RWPE2 (cell line): ENCODE results near the gene SLC26A3.

Source experiments
- ATAC-seq: fragments of 200-7000 bp; cut with Tn5 transposase; 3 replicates; pipeline ENCODE4 v1.9.1; 2021; ENCODE audit warnings: low read depth
- DNase-seq: peaks from one replicate; pipeline ENCODE4 v3.0.0-alpha.2; 2020; ENCODE audit warnings: low spot score
- H3K27ac ChIP-seq: fragments of 450-650 bp; 2 replicates; pipeline ENCODE4 v1.5.1; 2017; ENCODE audit warnings: mild to moderate bottlenecking; ENCODE audit not compliant: poor library complexity, severe bottlenecking
- H3K27me3 ChIP-seq: fragments of 250-450 bp; sonication (Bioruptor Pico); 2 replicates; pipeline ENCODE4 v1.5.1; 2021; ENCODE audit warnings: mild to moderate bottlenecking, moderate library complexity; ENCODE audit not compliant: insufficient read depth, poor library complexity, severe bottlenecking
- H3K36me3 ChIP-seq: fragments of 250-450 bp; sonication (Bioruptor Pico); 2 replicates; pipeline ENCODE4 v1.5.1; 2020; ENCODE audit warnings: low read depth, mild to moderate bottlenecking, moderate library complexity
- H3K4me1 ChIP-seq: fragments of 250-450 bp; sonication (Bioruptor Pico); 2 replicates; pipeline ENCODE4 v1.5.1; 2021; ENCODE audit warnings: mild to moderate bottlenecking, moderate library complexity; ENCODE audit not compliant: insufficient read depth, poor library complexity, severe bottlenecking
- H3K4me3 ChIP-seq: fragments of 250-450 bp; sonication (Bioruptor Pico); 2 replicates; pipeline ENCODE4 v1.5.1; 2021; ENCODE audit warnings: mild to moderate bottlenecking, moderate library complexity; ENCODE audit not compliant: severe bottlenecking
- H3K9me3 ChIP-seq: fragments of 250-450 bp; sonication (Bioruptor Pico); 2 replicates; pipeline ENCODE4 v1.5.1; 2021; ENCODE audit warnings: mild to moderate bottlenecking, moderate library complexity; ENCODE audit not compliant: severe bottlenecking
- TF ChIP-seq, protein P1 (sequence below): fragments of 450-650 bp; IDR thresholded peaks from one replicate; pipeline ENCODE4 v1.5.1; 2017; ENCODE audit warnings: mild to moderate bottlenecking, moderate library complexity; ENCODE audit not compliant: poor library complexity, severe bottlenecking

The SLC26A3 gene

DNA sequence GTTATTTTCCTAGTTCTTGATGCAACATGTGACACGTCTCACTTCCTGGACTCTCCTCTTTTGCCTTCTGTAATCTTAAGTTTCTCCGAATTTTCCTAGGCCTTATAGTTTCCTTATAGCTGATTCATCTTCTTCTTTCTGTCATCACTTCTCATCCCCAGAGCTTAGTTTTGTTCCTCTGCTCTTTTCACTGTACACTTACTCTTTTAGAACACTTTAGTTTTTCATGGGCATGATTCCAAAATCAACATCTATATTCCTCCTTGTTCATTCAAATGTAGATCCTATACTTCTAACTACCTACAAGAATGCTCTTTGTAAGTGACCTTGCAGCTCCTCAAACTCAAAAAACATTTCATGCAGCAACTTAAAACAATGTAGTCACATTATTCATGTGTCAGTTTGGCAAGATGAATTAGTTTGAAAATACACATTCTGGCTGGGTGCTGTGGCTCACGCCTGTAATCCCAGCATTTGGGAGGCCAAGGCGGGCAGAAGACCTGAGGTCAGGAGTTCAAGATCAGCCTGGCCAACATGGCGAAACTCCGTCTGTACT, 13.1 kb upstream of the SLC26A3 start:
- DNase-seq (no peak), ATAC-seq (no peak)
- H3K4me3 ChIP-seq, result no peak overlapping the region
- H3K36me3 ChIP-seq, result no peaks in the 10 kb centered on the region
- H3K27me3 ChIP-seq, result no peaks in the 10 kb centered on the region
- TF ChIP-seq, protein P1, sequence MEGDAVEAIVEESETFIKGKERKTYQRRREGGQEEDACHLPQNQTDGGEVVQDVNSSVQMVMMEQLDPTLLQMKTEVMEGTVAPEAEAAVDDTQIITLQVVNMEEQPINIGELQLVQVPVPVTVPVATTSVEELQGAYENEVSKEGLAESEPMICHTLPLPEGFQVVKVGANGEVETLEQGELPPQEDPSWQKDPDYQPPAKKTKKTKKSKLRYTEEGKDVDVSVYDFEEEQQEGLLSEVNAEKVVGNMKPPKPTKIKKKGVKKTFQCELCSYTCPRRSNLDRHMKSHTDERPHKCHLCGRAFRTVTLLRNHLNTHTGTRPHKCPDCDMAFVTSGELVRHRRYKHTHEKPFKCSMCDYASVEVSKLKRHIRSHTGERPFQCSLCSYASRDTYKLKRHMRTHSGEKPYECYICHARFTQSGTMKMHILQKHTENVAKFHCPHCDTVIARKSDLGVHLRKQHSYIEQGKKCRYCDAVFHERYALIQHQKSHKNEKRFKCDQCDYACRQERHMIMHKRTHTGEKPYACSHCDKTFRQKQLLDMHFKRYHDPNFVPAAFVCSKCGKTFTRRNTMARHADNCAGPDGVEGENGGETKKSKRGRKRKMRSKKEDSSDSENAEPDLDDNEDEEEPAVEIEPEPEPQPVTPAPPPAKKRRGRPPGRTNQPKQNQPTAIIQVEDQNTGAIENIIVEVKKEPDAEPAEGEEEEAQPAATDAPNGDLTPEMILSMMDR, result no peak
- no peak overlapping the region for H3K27ac ChIP-seq
- no peaks in the 10 kb centered on the region for H3K4me1 ChIP-seq
- H3K9me3 ChIP-seq, result no peaks in the 10 kb centered on the region

DNA sequence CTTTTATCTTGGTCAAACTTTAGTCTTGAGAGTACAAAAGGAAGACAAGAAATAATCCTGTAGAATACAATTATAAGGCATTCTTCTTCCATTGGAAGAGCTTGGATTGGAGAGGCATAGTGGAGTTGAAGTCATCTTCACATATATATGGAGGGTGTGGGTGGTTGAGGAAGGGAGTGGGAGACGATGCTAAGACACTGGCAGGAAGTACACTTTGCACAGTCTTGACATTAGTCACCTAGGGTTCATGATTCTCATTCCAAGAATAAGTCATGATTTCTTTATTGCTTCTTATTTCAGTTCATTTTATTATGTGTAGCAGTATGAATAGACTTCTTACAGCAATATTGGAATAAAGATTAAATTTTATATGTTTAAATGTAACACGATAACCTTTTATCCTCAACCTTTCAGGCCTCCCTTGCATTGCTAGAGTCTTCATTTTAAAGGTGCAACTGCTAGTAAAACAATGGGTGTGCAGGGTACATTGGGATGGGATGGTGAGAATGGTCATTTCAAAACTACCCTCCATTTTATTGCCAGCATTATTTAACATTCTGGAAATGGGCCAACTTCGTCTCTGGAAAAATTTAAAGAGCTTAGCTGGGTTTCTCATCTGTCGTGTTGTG, 12.3 kb upstream of the SLC26A3 start:
- H3K4me3 ChIP-seq, result no peak overlapping the region
- H3K9me3 ChIP-seq, result no peaks in the 10 kb centered on the region
- H3K4me1 ChIP-seq, result no peaks in the 10 kb centered on the region
- DNase-seq (no peak), ATAC-seq (no peak)
- H3K36me3 ChIP-seq, result no peaks in the 10 kb centered on the region
- TF ChIP-seq, protein P1, result no peak
- H3K27me3 ChIP-seq, result no peaks in the 10 kb centered on the region
- no peak overlapping the region for H3K27ac ChIP-seq

DNA sequence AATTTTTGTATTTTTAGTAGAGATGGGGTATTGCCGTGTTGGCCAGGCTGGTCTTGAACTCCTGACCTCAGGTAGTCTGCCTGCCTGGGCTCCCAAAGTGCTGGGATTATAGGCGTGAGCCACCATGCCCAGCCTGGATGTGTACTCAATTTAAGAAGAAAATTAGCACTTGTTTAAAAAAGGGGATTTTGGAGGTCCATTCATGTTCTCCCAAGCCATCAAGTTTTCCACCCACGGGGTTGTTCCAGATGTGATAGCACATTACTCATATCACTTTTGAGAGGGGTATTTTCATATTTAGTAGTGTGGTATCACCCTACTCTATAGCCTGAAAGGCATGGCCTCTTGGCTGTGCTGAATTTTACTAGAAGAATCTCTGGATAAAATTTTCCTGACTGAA, 10.5 kb upstream of the SLC26A3 start:
- H3K27me3 ChIP-seq, result no peaks in the 10 kb centered on the region
- TF ChIP-seq, protein P1, result no peak
- no peaks in the 10 kb centered on the region for H3K36me3 ChIP-seq
- H3K27ac ChIP-seq, result no peak overlapping the region
- no peak overlapping the region for H3K4me3 ChIP-seq
- ATAC-seq, result no peak
- no peak for DNase-seq
- no peaks in the 10 kb centered on the region for H3K9me3 ChIP-seq
- no peaks in the 10 kb centered on the region for H3K4me1 ChIP-seq

DNA sequence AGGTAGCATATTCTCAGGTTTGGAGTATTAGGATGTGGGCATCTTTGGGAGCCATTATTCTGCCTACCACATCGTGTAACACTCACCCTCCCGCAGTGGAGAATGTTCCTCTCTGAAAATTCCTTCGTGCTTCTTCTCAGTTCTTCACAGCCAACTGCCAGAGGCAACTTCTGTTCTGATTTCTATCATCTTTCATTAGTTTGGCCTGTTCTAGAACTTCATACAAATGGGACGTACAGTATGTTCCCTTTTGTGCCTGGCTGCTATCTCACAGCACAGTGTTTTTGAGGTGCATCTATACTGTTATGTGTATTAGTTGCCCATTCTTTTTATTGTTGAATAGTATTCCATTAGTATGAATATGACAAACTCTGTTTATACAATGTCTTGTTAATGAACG, 8.9 kb upstream of the SLC26A3 start:
- ATAC-seq (no peak), DNase-seq (no peak)
- peaks cover 4% of the 10 kb centered on the region for H3K9me3 ChIP-seq
- no peaks in the 10 kb centered on the region for H3K36me3 ChIP-seq
- H3K4me3 ChIP-seq, result no peak overlapping the region
- H3K27me3 ChIP-seq, result no peaks in the 10 kb centered on the region
- no peaks in the 10 kb centered on the region for H3K4me1 ChIP-seq
- no peak overlapping the region for H3K27ac ChIP-seq
- TF ChIP-seq, protein P1, result no peak

DNA sequence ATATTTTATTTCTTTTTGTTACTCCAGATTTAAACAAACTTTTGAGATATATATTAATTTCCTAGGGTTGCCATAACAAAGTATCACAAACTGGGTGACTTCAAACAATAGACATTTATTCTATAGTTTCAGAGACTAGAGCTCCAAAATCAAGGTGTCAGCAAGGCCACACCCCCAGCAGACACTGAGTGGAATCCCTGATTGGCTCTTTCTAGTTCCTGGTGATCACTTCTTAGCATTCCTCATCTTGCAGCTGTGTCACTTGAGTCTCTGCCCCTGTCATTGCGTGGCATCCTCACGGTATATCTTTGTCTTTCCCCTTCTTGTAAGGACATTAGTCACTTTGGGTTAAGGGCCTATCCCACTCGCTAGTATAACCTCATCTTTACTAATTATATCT, 7.6 kb upstream of the SLC26A3 start:
- no peak for DNase-seq
- H3K36me3 ChIP-seq, result no peaks in the 10 kb centered on the region
- H3K9me3 ChIP-seq, result peaks cover 4% of the 10 kb centered on the region
- H3K27me3 ChIP-seq, result no peaks in the 10 kb centered on the region
- no peaks in the 10 kb centered on the region for H3K4me1 ChIP-seq
- H3K4me3 ChIP-seq, result no peak overlapping the region
- no peak overlapping the region for H3K27ac ChIP-seq
- ATAC-seq, result no peak
- TF ChIP-seq, protein P1, result no peak
